LNCAP (cell line): ENCODE measurements around the gene PSEN2.

Experiments used
- CTCF ChIP-seq: fragments of 450-650 bp; IDR thresholded peaks from 2 replicates; pipeline ENCODE4 v1.5.1; 2017; ENCODE audit warnings: mild to moderate bottlenecking

PSEN2 gene

GRCh38 chr1:226884966-226885820 lies 14.8 kb downstream of the PSEN2 start:
- no peak for TF ChIP-seq CTCF

- no peak for TF ChIP-seq CTCF
Measured at GRCh38 chr1:226886122-226886901, 15.9 kb downstream of the PSEN2 start.

- TF ChIP-seq CTCF: no peak
Measured at GRCh38 chr1:226887006-226887405, 16.6 kb downstream of the PSEN2 start.

GRCh38 chr1:226888021-226888420 lies 17.6 kb downstream of the PSEN2 start:
- TF ChIP-seq CTCF: no peak

- no peak for TF ChIP-seq CTCF
Measured at GRCh38 chr1:226888816-226889215, 18.4 kb downstream of the PSEN2 start.

GRCh38 chr1:226889616-226890330 lies 19.4 kb downstream of the PSEN2 start:
- TF ChIP-seq CTCF: no peak

GRCh38 chr1:226890331-226891108 lies 20.1 kb downstream of the PSEN2 start:
- no peak for TF ChIP-seq CTCF
